SIG-M5 (cell line): Measurements from ENCODE around the gene CACNG7.
A peak's percentile ranks its signal among the peaks of the same experiment; 100 is the strongest.
"Not testable (repeated sequence)": the region's sequence is repeated elsewhere in the genome, so short reads cannot be mapped to it uniquely, and the experiment has no call there.

Experiments used
- DNase-seq: peaks from one replicate; lab custom pipeline; 2025; lab: John Stamatoyannopoulos, UW

CACNG7 gene

GRCh38 chr19:53908935-53909415 is at the start of gene CACNG7:
CACNG7 (plus strand) TSS chr19:53909278; CDS start chr19:53912832, 3,554 bp downstream.
- no peak for DNase-seq

- no peak for DNase-seq
Observed at GRCh38 chr19:53864308-53864836, 44.7 kb upstream of the CACNG7 start.

GRCh38 chr19:53865523-53865917 is 43.6 kb upstream of the CACNG7 start:
- no peak for DNase-seq

GRCh38 chr19:53865918-53866864 is 42.9 kb upstream of the CACNG7 start:
- DNase-seq = no peak

GRCh38 chr19:53866865-53867224 is 42.2 kb upstream of the CACNG7 start:
- no peak for DNase-seq

- peak; percentile 75 for DNase-seq
Observed at GRCh38 chr19:53867225-53868090, 41.6 kb upstream of the CACNG7 start, which contains the start of gene MYADM. MYADM (plus strand) TSS chr19:53867883; CDS start chr19:53873530, 5,647 bp downstream.

- no peak for DNase-seq
Observed at GRCh38 chr19:53868091-53868891, 40.8 kb upstream of the CACNG7 start.

- peak; percentile 44 for DNase-seq
Observed at GRCh38 chr19:53868892-53869804, 39.9 kb upstream of the CACNG7 start.

GRCh38 chr19:53869805-53870484 is 39.1 kb upstream of the CACNG7 start:
- not testable (repeated sequence) for DNase-seq

GRCh38 chr19:53870485-53870844 is 38.6 kb upstream of the CACNG7 start:
- peak; percentile 60 for DNase-seq

- DNase-seq = no peak
Observed at GRCh38 chr19:53871454-53871853, 37.6 kb upstream of the CACNG7 start.

- DNase-seq = no peak
Observed at GRCh38 chr19:53872762-53873161, 36.3 kb upstream of the CACNG7 start.

- DNase-seq = no peak
Observed at GRCh38 chr19:53873773-53874605, 35.1 kb upstream of the CACNG7 start.

GRCh38 chr19:53874606-53874990 is 34.5 kb upstream of the CACNG7 start:
- no peak for DNase-seq

- no peak for DNase-seq
Observed at GRCh38 chr19:53875602-53876325, 33.3 kb upstream of the CACNG7 start.

GRCh38 chr19:53876651-53877224 is 32.3 kb upstream of the CACNG7 start:
- DNase-seq = no peak

GRCh38 chr19:53877361-53877766 is 31.7 kb upstream of the CACNG7 start:
- no peak for DNase-seq

GRCh38 chr19:53878776-53879139 is 30.3 kb upstream of the CACNG7 start:
- no peak for DNase-seq
